ENCODE data around the gene NUDT5. TPM values are rescaled to one million over a fixed set of nuclear protein-coding genes. Genes with fewer than 3 reads are reported as not detected.
A peak's percentile ranks its signal among the peaks of the same experiment; 100 is the strongest.

Gene NUDT5
- total RNA-seq, 1 experiment from 2014 or later: 117 TPM

DNA sequence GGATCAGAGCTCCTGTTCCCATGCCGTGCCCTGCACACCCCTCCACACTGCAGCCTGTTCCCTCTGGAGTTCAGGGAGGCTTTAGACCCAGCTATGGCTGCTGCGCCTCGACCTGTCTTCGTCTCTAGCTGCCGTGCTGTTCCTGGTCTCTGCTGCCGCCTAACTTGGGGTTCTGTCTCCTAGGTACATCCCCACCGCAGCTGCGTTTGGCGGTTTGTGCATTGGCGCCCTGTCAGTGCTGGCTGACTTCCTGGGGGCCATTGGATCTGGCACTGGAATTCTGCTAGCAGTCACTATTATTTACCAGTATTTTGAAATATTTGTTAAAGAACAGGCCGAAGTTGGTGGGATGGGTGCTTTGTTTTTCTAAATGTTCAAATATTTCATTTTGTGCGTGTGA lies 31.6 kb downstream of the NUDT5 start:
- H3K27ac ChIP-seq (ENCODE audit: insufficient read length, low read depth, low read length): no peak overlapping the region
- H3K9me3 Mint-ChIP-seq: no peaks in the 10 kb centered on the region
- H3K23ac ChIP-seq (ENCODE audit: insufficient read length, low read depth, low read length): no peak overlapping the region
- H3K4me1 Mint-ChIP-seq: peaks cover 0 to 3% of the 10 kb centered on the region in 2 experiments; a peak in 2 of 4 replicates
- no peak overlapping the region for H3K4me3 Mint-ChIP-seq
- no peaks in the 10 kb centered on the region for H3K4me1 ChIP-seq (ENCODE audit: insufficient read depth, low read length)
- H3K14ac ChIP-seq (ENCODE audit: insufficient read depth, low read length): no peak overlapping the region
- no peaks in the 10 kb centered on the region for H3K9me3 ChIP-seq (ENCODE audit: control insufficient read depth, low read depth, low read length)
- H3K79me2 ChIP-seq (ENCODE audit: insufficient read depth, low read length): no peaks in the 10 kb centered on the region
- H2BK120ac ChIP-seq (ENCODE audit: low read depth, low read length, poor library complexity, severe bottlenecking): no peak overlapping the region
- no peak overlapping the region for H3K9ac ChIP-seq (ENCODE audit: extremely low read depth, insufficient read length, low read length)
- no peak overlapping the region for H2BK5ac ChIP-seq (ENCODE audit: insufficient read length, low read length)
- H4K91ac ChIP-seq (ENCODE audit: insufficient read length, low read depth, low read length): no peak overlapping the region
- H3K4me2 ChIP-seq (ENCODE audit: insufficient read depth, insufficient read length, low read length): no peak overlapping the region
- no peaks in the 10 kb centered on the region for H3K27me3 ChIP-seq (ENCODE audit: insufficient read depth, low read length)
- no peak for TF ChIP-seq CTCF (conservative IDR thresholded peaks at IDR 0.05)
- no peaks in the 10 kb centered on the region for H4K20me1 ChIP-seq (ENCODE audit: control insufficient read depth, insufficient read depth, insufficient read length)
- no peak overlapping the region for H2BK20ac ChIP-seq (ENCODE audit: low read depth, low read length, poor library complexity, severe bottlenecking)
- no peak overlapping the region for H3K4ac ChIP-seq (ENCODE audit: low read depth, low read length)
- no peak overlapping the region for H2BK12ac ChIP-seq (ENCODE audit: insufficient read length, low read depth, low read length)
- H3K18ac ChIP-seq (ENCODE audit: insufficient read length, low read depth, low read length): no peak overlapping the region
- peak overlapping the region in 2 of 3 experiments; percentile 57 to 60; a peak in 1 of 7 replicates for H3K27ac Mint-ChIP-seq
- no peak overlapping the region for H4K8ac ChIP-seq (replicated peaks; ENCODE audit: insufficient read length, low read depth, low read length)
- no peak overlapping the region for H3K56ac ChIP-seq (ENCODE audit: insufficient read length, low read depth, low read length)
- H3K27me3 Mint-ChIP-seq (ENCODE audit: low read depth): no peaks in the 10 kb centered on the region
- peaks cover 9 to 78% (median 47%) of the 10 kb centered on the region in 3 experiments; a peak in 6 of 7 replicates for H3K36me3 Mint-ChIP-seq (ENCODE audit: insufficient read depth in 1 of 3, low read depth in 3 of 3)
- no peak overlapping the region for H3T11ph ChIP-seq (ENCODE audit: low read length)
- no peaks in the 10 kb centered on the region for H3K23me2 ChIP-seq (ENCODE audit: insufficient read length, low read depth, low read length, poor library complexity, severe bottlenecking)
- H4K5ac ChIP-seq (ENCODE audit: insufficient read length, low read depth, low read length): no peak overlapping the region
- no CpG with 5 or more reads among the region's 12 CpGs for WGBS (ENCODE audit: extremely low coverage, insufficient read length, low lambda C conversion rate)
- no peak for DNase-seq
- no peaks in the 10 kb centered on the region for H3K79me1 ChIP-seq (ENCODE audit: insufficient read depth, low read depth, low read length, poor library complexity, severe bottlenecking)
- no peak overlapping the region for H2AK5ac ChIP-seq (ENCODE audit: insufficient read length, low read length)
- no peak overlapping the region for H2BK15ac ChIP-seq (ENCODE audit: low read depth, low read length)
- H2AFZ ChIP-seq (ENCODE audit: low read length): no peak overlapping the region

Data from H9 (cell line).